K562 (cell line): ENCODE data around the gene GAB4.

Source experiments
- CEBPZ ChIP-seq: fragments of 150-350 bp; IDR thresholded peaks from 2 replicates; pipeline ENCODE4 v1.6.1; 2014; ENCODE audit warnings: low read depth, mild to moderate bottlenecking, low read length, borderline replicate concordance
- EZH2 ChIP-seq: IDR thresholded peaks from 2 replicates; pipeline ENCODE4 v1.6.1; 2012; ENCODE audit warnings: low read depth, mild to moderate bottlenecking, inconsistent platforms, low read length, borderline replicate concordance
- KDM5B ChIP-seq: fragments of 200-600 bp; sonication (generic); IDR thresholded peaks from 2 replicates; pipeline ENCODE4 v1.6.1; 2012; ENCODE audit warnings: low read depth, mild to moderate bottlenecking, moderate library complexity, low read length, control low read depth, inconsistent platforms; ENCODE audit not compliant: insufficient replicate concordance
- SRSF1 ChIP-seq: fragments of 200-400 bp; formaldehyde crosslinking; IDR thresholded peaks from 2 replicates; pipeline ENCODE4 v1.6.1; 2017; ENCODE audit warnings: mild to moderate bottlenecking, low read depth, low read length, moderate library complexity
- ZKSCAN3 ChIP-seq: fragments of 250-450 bp; sonication (Bioruptor Pico); IDR thresholded peaks from 2 replicates; pipeline ENCODE4 v1.4.0; 2020

DNA sequence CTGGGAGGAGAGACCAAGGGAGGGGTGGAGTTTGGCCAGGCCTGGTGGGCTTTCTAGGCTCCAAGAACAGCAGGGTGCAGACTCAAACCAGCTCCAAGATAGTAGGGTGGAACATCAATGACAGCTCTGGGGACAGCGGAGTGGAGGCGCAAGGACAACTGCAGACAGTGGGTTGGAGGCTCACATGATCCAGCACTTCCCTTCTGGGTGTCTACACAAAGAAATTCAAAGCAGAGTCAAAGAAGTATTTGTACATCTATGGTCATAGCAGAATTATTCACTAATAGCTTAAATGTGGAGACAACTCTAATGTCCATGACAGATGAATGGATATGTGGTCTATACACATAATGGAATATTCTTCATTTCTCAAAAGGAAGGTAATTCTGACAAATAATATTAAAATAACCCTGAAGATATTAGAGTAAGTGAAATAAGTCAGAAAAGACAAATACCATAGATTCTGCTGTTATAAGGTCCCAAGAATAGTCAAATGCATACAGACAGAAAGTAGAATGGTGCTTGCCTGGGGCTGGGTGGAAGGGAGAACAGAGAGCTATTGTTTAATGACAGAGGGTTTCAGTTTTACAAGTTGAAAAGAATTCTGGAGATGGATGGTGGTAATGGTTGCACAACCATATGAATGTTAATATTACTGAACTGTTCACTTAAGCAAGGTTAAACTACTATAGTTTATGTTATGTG, 5.5 kb upstream of the GAB4 start:
- TF ChIP-seq EZH2 = no peak
- TF ChIP-seq KDM5B = no peak
- no peak for TF ChIP-seq CEBPZ
- no peak for TF ChIP-seq SRSF1
- no peak for TF ChIP-seq ZKSCAN3
